GM15510 (cell line): ENCODE results near the gene CLEC4E.

Source experiments
- POLR2A ChIP-seq: IDR thresholded peaks from 3 replicates; pipeline ENCODE4 v1.6.1; 2011; ENCODE audit warnings: borderline replicate concordance; ENCODE audit not compliant: insufficient read length; ENCODE audit errors: extremely low read depth

The CLEC4E gene

GRCh38 chr12:8501720-8502119 lies 39.0 kb downstream of the CLEC4E start:
- no peak for TF ChIP-seq POLR2A

GRCh38 chr12:8499616-8500015 lies 41.1 kb downstream of the CLEC4E start:
- no peak for TF ChIP-seq POLR2A

GRCh38 chr12:8493084-8493483 lies 47.6 kb downstream of the CLEC4E start:
- TF ChIP-seq POLR2A: no peak

- no peak for TF ChIP-seq POLR2A
Measured at GRCh38 chr12:8491646-8492530, 48.8 kb downstream of the CLEC4E start.
